ENCODE data around the gene PTPN13. TPM values are rescaled to one million over a fixed set of nuclear protein-coding genes. Genes with fewer than 3 reads are reported as not detected.

Gene PTPN13
- total RNA-seq, 4 donors from 2014 or later = 7.9 to 13.7 (median 9.4) TPM

GRCh38 chr4:86619656-86620055 lies 25.5 kb downstream of the PTPN13 start:
- Histone ChIP-seq H3K9me3 (no peaks in the 10 kb centered on the region), H3K4me3 (no peak overlapping the region), H3K4me1 (peaks cover 0 to 4% (median 0%) of the 10 kb centered on the region in 4 donors), H3K27me3 (no peaks in the 10 kb centered on the region), H3K36me3 (no peaks in the 10 kb centered on the region), H3K27ac (replicated peaks in 1 of 4) (no peak overlapping the region)
- TF ChIP-seq EP300 (IDR thresholded peaks at IDR 0.05) (no peak), POLR2AphosphoS5 (IDR thresholded peaks at IDR 0.05) (no peak)
- DNase-seq (ENCODE audit: extremely low spot score) = no peak
- intact Hi-C loops (cut with DNase I) = no loop called here

- Histone ChIP-seq H3K36me3 (no peaks in the 10 kb centered on the region), H3K9me3 (no peaks in the 10 kb centered on the region), H3K4me3 (no peak overlapping the region), H3K4me1 (peaks cover 0 to 4% (median 0%) of the 10 kb centered on the region in 4 donors), H3K27ac (replicated peaks in 1 of 4) (no peak overlapping the region), H3K27me3 (no peaks in the 10 kb centered on the region)
- TF ChIP-seq CTCF (IDR thresholded peaks at IDR 0.05) = no peak
- no peak for TF ChIP-seq EP300 (IDR thresholded peaks at IDR 0.05)
- TF ChIP-seq POLR2AphosphoS5 (IDR thresholded peaks at IDR 0.05) = no peak
- TF ChIP-seq POLR2A (IDR thresholded peaks at IDR 0.05; ENCODE audit: low read depth) = no peak
- 52% methylated on average over 1 of the region's 1 CpG for WGBS
- intact Hi-C loops (cut with DNase I) = no loop called here
- no peak for DNase-seq (ENCODE audit: extremely low spot score)
These were observed 27.3 kb downstream of the PTPN13 start for GRCh38 chr4:86621435-86621834.

GRCh38 chr4:86626066-86626465 lies 32.0 kb downstream of the PTPN13 start:
- intact Hi-C loops (cut with DNase I) = no loop called here
- no peak for TF ChIP-seq CTCF (IDR thresholded peaks at IDR 0.05)
- TF ChIP-seq EP300 (IDR thresholded peaks at IDR 0.05) = no peak
- no peak for TF ChIP-seq POLR2A (IDR thresholded peaks at IDR 0.05; ENCODE audit: low read depth)
- TF ChIP-seq POLR2AphosphoS5 (IDR thresholded peaks at IDR 0.05) = no peak

GRCh38 chr4:86627462-86628135 lies 33.5 kb downstream of the PTPN13 start:
- no peaks in the 10 kb centered on the region for H3K4me1 ChIP-seq
- no peaks in the 10 kb centered on the region for H3K27me3 ChIP-seq
- H3K27ac ChIP-seq (replicated peaks in 1 of 4) = no peak overlapping the region
- intact Hi-C loops (cut with DNase I) = no loop called here
- no peaks in the 10 kb centered on the region for H3K36me3 ChIP-seq
- no peak overlapping the region for H3K4me3 ChIP-seq
- no peak for DNase-seq (ENCODE audit: extremely low spot score)
- TF ChIP-seq EP300 (IDR thresholded peaks at IDR 0.05) = no peak
- TF ChIP-seq POLR2A (IDR thresholded peaks at IDR 0.05; ENCODE audit: low read depth) = no peak
- no peak for TF ChIP-seq CTCF (IDR thresholded peaks at IDR 0.05)
- TF ChIP-seq POLR2AphosphoS5 (IDR thresholded peaks at IDR 0.05) = no peak
- no peaks in the 10 kb centered on the region for H3K9me3 ChIP-seq

More at GRCh38 chr4:86626066-86626465, 32.0 kb downstream of the PTPN13 start:
- Histone ChIP-seq H3K27me3 (no peaks in the 10 kb centered on the region), H3K4me1 (peaks cover 0 to 4% (median 0%) of the 10 kb centered on the region in 4 donors), H3K9me3 (no peaks in the 10 kb centered on the region), H3K4me3 (no peak overlapping the region), H3K36me3 (no peaks in the 10 kb centered on the region), H3K27ac (replicated peaks in 1 of 4) (no peak overlapping the region)
- no peak for DNase-seq (ENCODE audit: extremely low spot score)

- TF ChIP-seq CTCF (IDR thresholded peaks at IDR 0.05) (no peak), EP300 (IDR thresholded peaks at IDR 0.05) (no peak), POLR2A (IDR thresholded peaks at IDR 0.05; ENCODE audit: low read depth) (no peak), POLR2AphosphoS5 (IDR thresholded peaks at IDR 0.05) (no peak)
- Histone ChIP-seq H3K36me3 (no peaks in the 10 kb centered on the region), H3K27ac (replicated peaks in 1 of 4) (no peak overlapping the region), H3K4me1 (peaks cover 0 to 5% (median 0%) of the 10 kb centered on the region in 4 donors), H3K9me3 (no peaks in the 10 kb centered on the region), H3K27me3 (no peaks in the 10 kb centered on the region), H3K4me3 (no peak overlapping the region)
- intact Hi-C loops (cut with DNase I) = no loop called here
- no peak for DNase-seq (ENCODE audit: extremely low spot score)
- 82% methylated on average over 1 of the region's 1 CpG for WGBS
These were observed 36.5 kb downstream of the PTPN13 start for GRCh38 chr4:86630629-86631028.

Data from esophagus muscularis mucosa (tissue), 4 donors.